GM18858 (cell line): ENCODE measurements around the gene SOX15.
"Not testable (repeated sequence)": the region's sequence is repeated elsewhere in the genome, so short reads cannot be mapped to it uniquely, and the experiment has no call there.

Experiments used
- ATAC-seq: cut with Tn5 transposase; IDR thresholded peaks from one replicate; pipeline ENCODE4 v1.9.1; 2021; ENCODE audit not compliant: unreplicated experiment

The SOX15 gene

DNA sequence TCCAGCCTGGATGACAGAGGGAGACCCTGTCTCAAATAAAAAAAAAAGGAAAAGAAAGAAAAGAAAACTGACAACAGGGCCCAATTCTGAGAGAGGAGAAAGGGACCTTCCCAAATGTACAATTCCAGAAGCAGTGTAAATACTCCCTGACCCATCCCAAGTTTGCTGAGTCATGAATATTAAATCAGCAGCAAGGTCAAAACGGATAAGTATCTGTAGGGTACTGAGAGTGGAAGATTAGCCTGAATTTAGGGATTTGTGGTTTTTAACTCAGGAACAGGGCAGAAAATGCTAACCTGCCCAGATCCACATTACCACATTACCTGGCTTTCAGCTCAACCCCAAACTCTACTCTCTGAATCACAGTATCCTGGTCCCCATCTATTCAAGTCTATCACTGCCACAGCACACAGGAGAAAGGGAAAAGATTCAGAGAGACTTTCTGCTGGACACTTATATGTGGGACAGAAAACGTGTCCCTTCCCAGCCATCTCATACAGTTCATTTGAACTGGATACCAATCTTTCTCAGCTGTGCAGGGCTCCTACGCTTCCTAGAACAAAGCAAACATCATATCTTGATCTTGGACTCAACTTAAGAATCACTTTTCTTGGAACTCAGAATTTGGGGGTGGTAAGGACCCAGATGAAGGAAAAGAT lies 21.9 kb upstream of the SOX15 start:
- no peak for ATAC-seq

DNA sequence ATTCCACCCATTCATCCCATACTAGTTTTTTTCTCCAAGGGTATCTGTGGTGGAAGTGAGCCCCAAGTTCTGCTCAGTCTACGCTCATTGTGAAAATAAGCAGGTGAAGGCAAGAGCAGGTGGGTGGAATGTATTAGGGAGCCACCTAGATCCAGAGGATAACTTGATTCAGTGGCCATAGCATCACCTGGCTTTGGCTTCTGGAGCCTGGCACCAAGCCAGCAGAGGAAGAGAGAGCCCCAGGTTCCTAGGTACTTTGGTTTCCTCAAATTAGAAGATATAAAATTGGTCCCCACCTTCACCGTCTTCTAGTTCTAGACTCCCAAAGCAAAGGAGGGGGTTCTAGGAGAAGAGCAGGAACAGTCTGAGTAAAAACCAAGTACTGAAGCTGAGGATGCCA lies 20.7 kb upstream of the SOX15 start:
- ATAC-seq: no peak

DNA sequence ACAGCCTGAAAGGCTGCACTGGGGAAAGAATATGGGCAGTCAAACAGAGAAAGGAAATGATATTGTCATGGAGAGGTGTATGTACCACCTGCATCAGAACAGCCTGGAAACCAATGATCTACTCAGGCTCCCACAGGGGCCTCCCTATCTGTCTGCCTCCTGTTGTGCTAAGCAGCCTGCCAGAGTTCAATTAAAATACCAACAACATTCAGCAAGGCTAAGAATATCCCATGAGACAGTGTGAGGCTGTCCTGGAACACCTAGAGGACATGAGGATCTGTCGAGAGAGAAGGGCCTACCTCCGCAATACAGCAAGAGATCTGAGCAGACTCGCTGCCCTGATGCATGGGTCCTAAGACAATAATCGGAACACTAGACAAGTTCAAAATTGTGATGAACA lies 16.4 kb upstream of the SOX15 start:
- no peak for ATAC-seq

DNA sequence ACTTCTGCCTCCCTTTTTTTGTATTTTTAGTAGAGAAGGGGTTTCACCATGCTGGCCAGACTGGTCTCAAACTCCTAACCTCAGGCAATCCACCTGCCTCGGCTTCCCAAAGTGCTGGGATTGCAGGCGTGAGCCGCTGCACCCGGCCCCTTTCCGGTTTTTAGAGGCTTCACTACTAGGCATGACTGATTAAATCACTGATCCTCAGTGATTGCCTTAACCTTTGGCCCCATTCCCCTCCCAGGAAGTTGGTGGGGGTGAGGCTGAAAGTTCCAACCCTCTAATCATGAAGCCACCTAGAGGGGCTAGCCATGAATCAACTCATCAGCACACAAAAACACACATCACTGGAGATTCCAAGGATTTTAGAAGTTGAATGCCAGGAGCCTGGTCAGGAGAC lies 7.7 kb upstream of the SOX15 start:
- ATAC-seq: not testable (repeated sequence)

DNA sequence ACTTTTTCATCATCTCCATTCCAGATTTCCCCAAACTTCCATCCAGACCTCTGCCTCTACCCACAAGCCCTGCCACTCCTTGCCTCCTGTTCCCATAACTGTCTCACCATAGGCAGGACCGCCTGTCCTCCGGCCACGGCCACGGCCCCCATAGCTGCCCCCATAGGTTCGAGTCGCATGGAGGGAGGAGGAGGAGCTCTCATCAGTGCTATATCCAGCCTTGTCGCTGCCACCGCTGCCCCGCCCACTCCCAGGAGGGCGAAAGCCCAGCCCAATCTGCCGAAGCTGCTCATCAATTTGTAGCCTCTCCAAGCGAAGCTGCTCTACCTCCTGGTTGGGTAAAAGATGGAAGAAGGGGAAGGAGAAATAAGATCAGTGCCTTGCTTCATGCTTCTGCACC lies 3.4 kb upstream of the SOX15 start:
- ATAC-seq: no peak

DNA sequence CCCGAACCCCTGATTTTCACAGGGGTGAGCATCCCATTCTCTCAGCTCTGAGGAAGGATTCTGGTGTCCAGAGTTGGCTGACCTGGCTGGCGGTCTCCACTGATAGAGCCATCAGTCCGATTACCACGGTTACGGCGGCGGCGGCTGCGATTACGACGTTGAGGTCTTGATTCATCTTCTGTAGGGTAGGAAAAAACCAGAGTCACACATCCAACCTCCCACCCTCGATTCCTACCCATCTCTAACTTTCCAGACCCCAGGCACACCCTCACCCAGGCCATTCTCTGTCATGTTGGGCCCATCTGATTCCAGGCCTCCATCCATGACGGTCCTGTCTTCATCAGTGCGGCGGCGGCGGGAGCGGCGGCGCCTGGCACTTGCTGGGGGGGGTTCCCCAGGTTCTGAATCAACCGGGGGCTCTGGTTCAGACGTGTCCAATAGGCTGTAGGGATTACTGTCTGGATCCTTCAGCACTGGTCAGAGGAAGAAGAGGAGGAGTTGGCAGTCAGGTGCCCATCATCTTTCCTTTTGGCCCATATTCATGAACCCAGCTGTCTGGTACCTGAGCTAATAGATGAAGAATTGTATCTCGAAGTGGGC lies 2.6 kb upstream of the SOX15 start:
- ATAC-seq: no peak

DNA sequence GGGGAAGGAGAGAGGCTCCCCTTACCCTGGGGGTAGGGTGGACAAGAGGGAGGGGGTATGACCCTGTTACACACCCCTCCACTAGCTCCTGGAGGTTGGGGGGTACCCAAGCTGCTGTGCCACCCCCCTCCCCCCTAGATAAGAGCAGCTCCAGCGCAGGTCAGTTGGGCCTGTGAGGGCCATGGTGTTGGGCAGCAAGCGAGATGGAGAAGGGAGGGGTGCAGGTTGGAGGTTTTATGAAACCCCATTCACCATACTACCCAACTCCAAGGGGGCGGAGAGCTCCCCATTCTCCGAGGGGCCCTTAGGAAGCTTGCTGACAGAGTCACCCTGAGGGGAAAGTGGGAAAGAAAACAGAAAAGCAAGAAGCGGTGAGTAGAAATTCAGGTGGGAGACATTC lies 1.7 kb upstream of the SOX15 start:
- ATAC-seq: no peak

DNA sequence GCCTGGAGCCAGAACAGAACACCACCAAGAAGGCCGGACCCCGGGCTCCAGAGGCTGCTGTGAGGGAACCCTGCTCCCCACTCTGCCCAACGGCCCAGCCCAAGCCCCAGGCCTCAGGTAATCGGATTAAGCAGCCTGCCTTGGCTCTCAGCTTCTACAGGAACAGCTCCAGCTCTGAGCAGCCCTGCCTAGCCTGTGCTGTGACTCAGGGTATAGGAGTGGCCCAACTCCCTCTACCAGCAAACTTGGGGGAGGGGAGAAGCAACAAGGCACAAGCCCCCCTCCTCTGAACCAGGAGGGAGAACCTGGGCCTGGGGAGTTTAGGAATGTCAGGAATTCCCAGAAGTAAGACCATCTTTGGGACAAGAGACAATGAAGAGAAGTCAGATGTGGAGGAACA lies 849 bp upstream of the SOX15 start:
- no peak for ATAC-seq

DNA sequence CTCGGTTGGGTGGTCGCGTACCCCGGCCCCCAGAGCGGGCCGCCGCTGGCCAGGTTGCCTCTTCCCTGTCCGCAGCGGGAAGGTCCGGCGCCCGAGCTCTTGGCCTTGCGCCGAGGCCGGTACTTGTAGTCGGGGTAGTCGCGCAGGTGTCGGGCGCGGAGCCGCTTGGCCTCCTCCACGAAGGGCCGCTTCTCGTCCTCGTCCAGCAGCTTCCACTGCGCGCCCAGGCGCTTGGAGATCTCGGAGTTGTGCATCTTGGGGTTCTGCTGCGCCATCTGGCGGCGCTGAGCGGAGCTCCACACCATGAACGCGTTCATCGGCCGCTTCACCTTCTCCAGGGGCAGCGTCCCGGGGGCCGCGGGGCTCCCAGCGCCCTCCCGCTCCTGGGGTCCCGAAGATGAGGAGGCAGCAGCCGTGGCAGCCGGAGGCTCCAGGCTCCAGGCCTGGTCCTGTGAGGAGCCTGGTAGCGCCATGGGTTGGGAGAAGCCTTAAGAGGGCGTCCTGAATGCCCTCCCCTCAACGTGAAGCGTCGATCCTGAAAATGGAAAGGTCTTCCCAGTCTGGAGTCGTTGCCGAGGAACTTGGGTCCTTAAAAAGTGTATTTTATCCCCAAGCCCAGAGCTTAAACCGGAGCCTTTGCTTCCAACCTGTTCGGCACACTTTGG lies 558 bp downstream of the SOX15 start:
- ATAC-seq: no peak

DNA sequence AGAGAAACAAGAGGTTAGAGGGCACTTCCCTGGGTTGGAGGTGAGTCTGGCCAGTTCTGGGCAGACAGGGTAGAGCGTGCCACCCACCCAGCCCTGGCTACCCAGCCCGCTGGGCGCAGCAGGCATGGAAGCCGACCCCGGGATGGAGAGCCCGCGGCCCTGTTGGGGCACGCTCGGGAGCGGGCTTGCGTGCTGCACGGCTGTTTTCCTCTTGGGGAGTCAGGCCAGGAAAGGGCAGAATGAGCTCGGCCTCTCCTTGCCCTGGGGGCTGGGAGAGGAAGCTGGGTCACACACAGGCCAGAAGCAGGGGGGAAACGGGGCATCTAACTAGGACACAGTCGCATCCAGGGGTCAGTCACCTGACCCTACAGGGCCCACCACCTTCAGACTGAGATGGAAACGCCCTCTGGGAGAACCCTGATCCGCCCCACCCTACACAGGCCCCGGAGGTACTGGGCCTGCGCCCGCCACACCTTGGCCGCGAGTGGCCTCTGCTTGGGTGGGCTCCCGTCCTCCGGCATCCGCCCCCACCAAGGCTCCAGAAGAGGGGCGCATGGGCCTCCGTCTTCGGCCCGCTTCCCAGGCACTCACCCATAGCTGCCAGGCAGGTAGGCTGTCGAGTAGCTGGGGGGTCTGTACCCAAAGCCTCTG lies 1.2 kb downstream of the SOX15 start:
- ATAC-seq: no peak

DNA sequence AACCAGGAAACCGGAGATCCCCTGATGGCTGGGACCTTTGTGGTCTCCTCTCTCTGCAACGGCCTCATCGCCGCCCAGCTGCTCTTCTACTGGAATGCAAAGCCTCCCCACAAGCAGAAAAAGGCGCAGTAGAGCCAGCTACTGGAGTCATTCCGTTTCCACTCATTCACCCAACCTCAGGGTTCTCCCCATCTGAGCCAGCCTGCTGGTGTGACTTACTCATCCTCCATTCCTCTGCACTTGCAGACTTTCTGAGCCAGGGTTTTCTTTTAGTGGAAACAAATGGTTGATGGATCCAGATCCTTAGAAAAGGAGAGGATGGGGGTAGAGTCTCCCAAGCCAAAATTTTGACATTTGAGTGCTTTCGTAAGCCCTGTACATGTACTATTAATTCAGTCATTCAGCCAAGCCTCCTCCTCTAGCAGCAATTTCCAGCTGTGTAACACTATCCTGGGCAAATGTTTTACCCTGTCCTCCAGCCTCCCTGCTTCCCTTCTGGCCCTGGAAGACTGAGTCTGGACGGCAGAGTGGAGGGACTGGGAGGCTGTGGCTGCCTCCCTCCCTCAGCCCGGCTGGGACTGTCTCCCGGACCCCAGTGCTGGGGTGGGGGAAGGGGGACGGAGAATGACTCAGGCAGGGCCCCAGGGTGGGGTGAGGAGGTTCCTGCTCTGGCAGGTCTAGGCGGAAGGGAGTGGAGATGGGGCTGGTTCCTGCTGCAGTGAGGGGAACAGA lies 2.3 kb downstream of the SOX15 start:
- no peak for ATAC-seq

DNA sequence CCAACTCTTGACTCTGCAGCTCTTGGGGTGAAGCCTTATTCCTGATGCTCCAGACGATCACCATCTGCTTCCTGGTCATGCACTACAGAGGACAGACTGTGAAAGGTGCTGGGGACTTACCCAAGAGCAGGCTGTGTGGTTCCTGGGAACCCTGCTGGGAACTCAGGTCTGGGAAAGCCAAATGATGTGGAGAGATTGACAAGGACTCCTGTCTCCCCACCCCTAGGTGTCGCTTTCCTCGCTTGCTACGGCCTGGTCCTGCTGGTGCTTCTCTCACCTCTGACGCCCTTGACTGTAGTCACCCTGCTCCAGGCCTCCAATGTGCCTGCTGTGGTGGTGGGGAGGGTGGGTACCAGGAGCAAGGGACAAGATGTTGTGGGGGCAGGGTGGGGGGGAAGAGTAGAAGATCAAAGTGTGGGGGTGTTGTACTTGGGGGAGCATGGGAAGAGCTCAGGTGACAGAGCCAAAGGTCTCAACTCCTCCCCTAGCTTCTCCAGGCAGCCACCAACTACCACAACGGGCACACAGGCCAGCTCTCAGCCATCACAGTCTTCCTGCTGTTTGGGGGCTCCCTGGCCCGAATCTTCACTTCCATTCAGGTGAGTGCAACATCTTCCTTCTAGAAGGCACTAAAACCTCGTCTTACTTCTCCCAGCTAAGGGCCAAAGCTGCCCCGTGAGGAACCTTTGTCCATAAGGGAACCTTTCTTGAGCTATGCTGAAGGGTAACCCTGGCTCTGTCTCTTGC lies 3.0 kb downstream of the SOX15 start:
- no peak for ATAC-seq

DNA sequence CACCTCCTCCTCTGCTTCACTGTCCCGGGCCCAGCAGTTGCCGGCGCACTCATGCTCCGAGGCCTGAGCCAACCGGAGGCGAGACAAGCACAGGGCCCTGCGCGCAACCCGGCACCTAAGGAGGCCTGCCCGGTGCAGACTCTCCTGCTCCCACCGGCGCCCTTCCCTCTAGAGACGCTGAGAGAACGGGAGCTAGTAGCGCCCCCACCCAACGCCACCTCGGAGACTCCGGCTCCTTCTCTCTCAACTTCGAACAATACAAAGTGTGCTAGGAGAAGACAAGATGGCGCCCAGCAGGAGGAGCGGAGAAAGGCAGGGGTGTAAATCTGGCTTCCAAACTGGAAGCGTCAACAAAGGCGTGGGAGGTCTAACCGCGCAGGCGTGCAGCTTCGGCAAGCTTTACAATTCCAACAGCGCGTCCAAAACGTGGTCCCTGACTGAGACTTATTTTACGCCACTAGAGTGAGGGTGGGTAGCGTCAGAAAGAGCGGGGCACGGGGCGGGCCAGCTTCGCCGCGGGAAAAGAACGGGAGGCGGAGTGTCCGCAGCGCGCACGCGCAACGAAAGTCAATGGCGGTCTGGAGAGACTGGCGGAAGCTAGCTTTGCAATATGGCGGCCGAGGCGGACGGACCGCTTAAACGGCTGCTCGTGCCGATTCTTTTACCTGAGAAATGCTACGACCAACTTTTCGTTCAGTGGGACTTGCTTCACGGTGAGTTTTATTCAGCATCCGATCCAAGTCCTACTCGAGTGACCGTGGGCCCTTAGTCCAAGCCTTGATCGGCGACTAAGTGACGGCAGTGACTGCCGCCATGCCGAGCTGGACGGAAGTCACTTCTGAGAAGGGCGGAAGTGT lies 6.4 kb downstream of the SOX15 start, which contains the start of gene MPDU1:
Gene MPDU1 (plus strand): TSS at position 600 of the 857 bp plus-strand sequence. CDS start 11 bp downstream, at position 611.
- peak; percentile 46 for ATAC-seq

DNA sequence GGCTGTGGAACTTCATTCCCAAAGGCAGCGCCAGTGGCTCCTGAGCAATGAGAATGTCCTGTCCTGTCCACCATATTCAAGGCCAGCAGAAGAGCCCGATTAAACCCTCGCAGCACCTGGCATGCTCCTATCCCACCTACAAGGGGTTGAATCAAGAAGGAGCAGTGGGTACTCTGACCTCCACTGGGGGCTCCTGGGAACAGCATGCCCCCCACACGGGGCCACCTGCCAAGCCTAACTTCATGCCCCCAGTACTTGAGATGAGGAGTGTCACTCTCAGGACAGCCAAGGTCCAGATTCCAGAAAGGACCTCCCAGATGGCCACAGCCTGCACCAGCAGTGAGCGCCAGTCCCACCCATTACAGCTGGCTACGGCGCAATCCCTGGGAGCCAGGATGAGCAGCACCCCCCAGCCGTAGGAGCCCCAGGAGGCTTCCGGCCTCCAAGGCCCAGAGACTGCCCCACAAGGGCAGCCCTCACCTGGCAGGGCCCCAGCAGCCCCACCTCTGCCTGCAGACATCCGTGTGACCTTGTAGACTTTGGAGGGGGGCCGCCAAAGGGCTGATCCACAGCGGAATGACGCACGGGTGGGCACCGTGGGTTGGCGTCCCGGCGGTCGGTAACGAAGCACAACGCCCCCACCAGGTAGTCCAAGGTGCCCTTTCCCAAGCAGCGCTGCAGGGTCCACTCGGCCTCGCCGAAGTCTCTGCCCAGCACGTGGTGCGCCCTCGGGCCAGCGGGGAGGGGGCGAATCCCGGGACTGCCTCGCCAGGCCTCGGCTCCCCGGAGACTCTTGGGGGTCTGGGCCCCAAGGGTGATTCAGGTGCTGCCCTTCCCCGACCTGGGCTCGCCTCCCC lies 7.3 kb downstream of the SOX15 start:
- ATAC-seq: no peak

DNA sequence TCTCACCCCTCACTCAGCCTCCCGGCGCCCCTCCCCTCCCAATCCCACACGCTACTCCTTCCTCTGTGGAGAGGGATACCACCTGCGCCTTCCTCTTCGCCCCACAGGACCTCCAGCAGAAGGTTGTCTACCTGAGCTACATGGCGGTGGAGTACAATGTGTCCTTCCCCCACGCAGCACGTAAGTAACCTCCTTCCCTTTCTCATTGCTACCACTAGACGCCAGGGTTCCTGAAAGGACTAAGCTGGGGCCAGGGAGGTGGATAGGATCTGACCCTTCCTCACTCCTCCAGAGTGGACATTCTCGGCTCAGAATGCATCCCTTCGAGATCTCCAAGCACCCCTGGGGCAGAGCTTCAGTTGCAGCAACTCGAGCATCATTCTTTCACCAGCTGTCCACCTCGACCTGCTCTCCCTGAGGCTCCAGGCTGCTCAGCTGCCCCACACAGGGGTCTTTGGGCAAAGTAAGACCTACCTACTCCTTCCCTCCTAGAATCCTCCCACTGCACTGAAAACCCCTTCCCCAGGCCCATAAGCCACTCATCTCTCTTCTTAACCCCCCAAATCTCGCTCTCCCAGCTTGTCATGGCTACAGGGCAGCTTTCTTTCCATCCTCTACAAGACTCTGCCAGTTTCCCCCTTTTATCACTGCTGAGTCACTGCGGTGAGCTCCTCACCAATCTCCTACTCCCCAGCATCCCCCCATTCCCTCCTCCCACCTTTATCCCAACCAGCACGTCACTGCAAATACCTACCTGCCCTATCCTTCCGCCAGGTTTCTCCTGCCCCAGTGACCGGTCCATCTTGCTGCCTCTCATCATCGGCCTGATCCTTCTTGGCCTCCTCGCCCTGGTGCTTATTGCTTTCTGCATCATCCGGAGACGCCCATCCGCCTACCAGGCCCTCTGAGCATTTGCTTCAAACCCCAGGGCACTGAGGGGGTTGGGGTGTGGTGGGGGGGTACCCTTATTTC lies 9.0 kb downstream of the SOX15 start:
- ATAC-seq: no peak

DNA sequence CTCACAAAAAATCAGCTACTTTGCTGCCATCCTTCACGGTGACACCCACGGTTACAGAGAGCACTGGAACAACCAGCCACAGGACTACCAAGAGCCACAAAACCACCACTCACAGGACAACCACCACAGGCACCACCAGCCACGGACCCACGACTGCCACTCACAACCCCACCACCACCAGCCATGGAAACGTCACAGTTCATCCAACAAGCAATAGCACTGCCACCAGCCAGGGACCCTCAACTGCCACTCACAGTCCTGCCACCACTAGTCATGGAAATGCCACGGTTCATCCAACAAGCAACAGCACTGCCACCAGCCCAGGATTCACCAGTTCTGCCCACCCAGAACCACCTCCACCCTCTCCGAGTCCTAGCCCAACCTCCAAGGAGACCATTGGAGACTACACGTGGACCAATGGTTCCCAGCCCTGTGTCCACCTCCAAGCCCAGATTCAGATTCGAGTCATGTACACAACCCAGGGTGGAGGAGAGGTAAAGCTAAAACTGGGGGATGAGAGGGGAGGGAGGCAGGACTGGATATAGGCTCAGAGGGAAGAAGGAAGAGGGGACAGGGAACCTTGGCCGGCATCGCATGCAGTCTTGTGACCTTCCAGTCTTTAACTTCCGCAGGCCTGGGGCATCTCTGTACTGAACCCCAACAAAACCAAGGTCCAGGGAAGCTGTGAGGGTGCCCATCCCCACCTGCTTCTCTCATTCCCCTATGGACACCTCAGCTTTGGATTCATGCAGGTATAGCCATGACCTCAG lies 9.9 kb downstream of the SOX15 start:
- ATAC-seq: no peak
